H1 (cell line): Measurements from ENCODE around the gene SLC12A5. TPM values are rescaled to one million over a fixed set of nuclear protein-coding genes. Genes with fewer than 3 reads are reported as not detected.

ENCODE experiments used
- CTCF ChIA-PET: fragments of 300-600 bp; sonication (Branson Sonifier 250); formaldehyde crosslinking; loops from one replicate; lab custom pipeline; 2021; ENCODE audit not compliant: partially characterized antibody; lab: Charles Lee
- POLR2A ChIA-PET: fragments of 300-600 bp; sonication (Branson Sonifier 250); formaldehyde crosslinking; loops from one replicate; lab custom pipeline; 2021; ENCODE audit warnings: inconsistent platforms; ENCODE audit not compliant: partially characterized antibody; lab: Charles Lee
- DNase-seq, 2 experiments: peaks; one replicate each; pipeline versions ENCODE4 v3.0.0 to v3.0.0-alpha.2; 2010 to 2022; ENCODE audit warnings: low spot score in 2 of 2, low read depth in 1 of 2, mixed read lengths in 1 of 2
- FAIRE-seq: peaks from 2 replicates; lab custom pipeline; 2011; peaks lifted over from hg19 to GRCh38; lab: Jason Lieb, UNC
- H2AFZ ChIP-seq: 2 replicates; pipeline ENCODE4 v1.8.1; 2012; ENCODE audit warnings: low read length, inconsistent platforms
- H2AK5ac ChIP-seq: 2 replicates; pipeline ENCODE4 v1.6.1; 2013; ENCODE audit warnings: low read depth, low read length
- H2BK120ac ChIP-seq: replicated peaks from 2 replicates; pipeline ENCODE3; 2013; ENCODE audit warnings: low read depth, low read length, inconsistent platforms
- H2BK12ac ChIP-seq: 2 replicates; pipeline ENCODE4 v1.6.1; 2013; ENCODE audit warnings: low read depth, low read length
- H2BK15ac ChIP-seq: 2 replicates; pipeline ENCODE4 v1.6.1; 2013; ENCODE audit warnings: low read length
- H2BK20ac ChIP-seq: 2 replicates; pipeline ENCODE4 v1.6.1; 2013; ENCODE audit warnings: low read length
- H2BK5ac ChIP-seq: 2 replicates; pipeline ENCODE4 v1.6.1; 2013; ENCODE audit warnings: low read depth, low read length
- H3K14ac ChIP-seq: 2 replicates; pipeline ENCODE4 v1.6.1; 2013; ENCODE audit warnings: inconsistent platforms; ENCODE audit not compliant: insufficient read length
- H3K18ac ChIP-seq: 2 replicates; pipeline ENCODE4 v1.6.1; 2013; ENCODE audit warnings: low read length; ENCODE audit errors: extremely low read depth
- H3K23ac ChIP-seq: 2 replicates; pipeline ENCODE4 v1.6.1; 2013; ENCODE audit warnings: inconsistent platforms; ENCODE audit not compliant: insufficient read length
- H3K23me2 ChIP-seq: 2 replicates; pipeline ENCODE4 v1.6.1; 2013; ENCODE audit warnings: low read depth, low read length
- H3K27ac ChIP-seq: 2 replicates; pipeline ENCODE4 v1.6.1; 2011; ENCODE audit warnings: low read depth, low read length, inconsistent platforms
- H3K27me3 ChIP-seq, 4 experiments: replicated peaks in 1 of 4; 1 replicate in 1 of 4; 2 replicates in 3 of 4; pipeline versions ENCODE4 v1.6.1 to v1.8.1; 2011 to 2013; ENCODE audit warnings: low read length in 3 of 4, mild to moderate bottlenecking in 3 of 4, inconsistent platforms in 2 of 4, mixed read lengths in 2 of 4, moderate library complexity in 1 of 4; ENCODE audit not compliant: control insufficient read depth in 3 of 4, insufficient read depth in 3 of 4; ENCODE audit errors: extremely low read depth in 1 of 4
- H3K36me3 ChIP-seq, 4 experiments: 2 replicates each; pipeline versions ENCODE4 v1.6.1 to v1.8.1; 2011 to 2013; ENCODE audit warnings: mild to moderate bottlenecking in 4 of 4, low read length in 3 of 4, moderate library complexity in 2 of 4, control low read depth in 1 of 4, inconsistent platforms in 1 of 4; ENCODE audit not compliant: insufficient read depth in 4 of 4, control insufficient read depth in 2 of 4
- H3K4ac ChIP-seq: replicated peaks from 2 replicates; pipeline ENCODE3; 2013; ENCODE audit warnings: low read length, low read depth, mixed read lengths, inconsistent platforms; ENCODE audit not compliant: insufficient read length
- H3K4me1 ChIP-seq, 4 experiments: replicated peaks in 1 of 4; 1 replicate in 1 of 4; 2 replicates in 3 of 4; pipeline versions ENCODE4 v1.6.1 to v1.8.1; 2011 to 2013; ENCODE audit warnings: low read length in 3 of 4, inconsistent platforms in 2 of 4, mixed read lengths in 1 of 4; ENCODE audit not compliant: insufficient read depth in 4 of 4, control insufficient read depth in 3 of 4
- H3K4me2 ChIP-seq, 2 experiments: 2 replicates each; pipeline versions ENCODE4 v1.6.1 to v1.8.1; 2011 to 2013; ENCODE audit warnings: low read depth in 2 of 2, low read length in 2 of 2, control low read depth in 1 of 2, inconsistent platforms in 1 of 2, mild to moderate bottlenecking in 1 of 2; ENCODE audit not compliant: insufficient read depth in 1 of 2
- H3K4me3 ChIP-seq, 4 experiments: fragments of 200-600, 300-600 bp in 1 of 4; sonication (generic), shearing (Covaris generic), sonication (Bioruptor Twin) in 1 of 4; 2 replicates each; pipeline versions ENCODE4 v1.5.1 to v1.8.1; 2011 to 2016; ENCODE audit warnings: low read length in 4 of 4, low read depth in 3 of 4, control low read depth in 2 of 4, inconsistent platforms in 2 of 4, mild to moderate bottlenecking in 2 of 4, mixed read lengths in 1 of 4, moderate library complexity in 1 of 4; ENCODE audit not compliant: insufficient read depth in 2 of 4; ENCODE audit errors: extremely low read depth in 1 of 4
- H3K56ac ChIP-seq: replicated peaks from 2 replicates; pipeline ENCODE3; 2013; ENCODE audit warnings: low read depth, mild to moderate bottlenecking, mixed read lengths, low read length, inconsistent platforms; ENCODE audit not compliant: insufficient read length
- H3K79me1 ChIP-seq: 2 replicates; pipeline ENCODE4 v1.6.1; 2013; ENCODE audit warnings: low read depth, low read length, control low read depth
- H3K79me2 ChIP-seq, 2 experiments: 2 replicates each; pipeline versions ENCODE4 v1.6.1 to v1.8.1; 2012 to 2013; ENCODE audit warnings: low read length in 2 of 2, mild to moderate bottlenecking in 2 of 2, inconsistent platforms in 1 of 2; ENCODE audit not compliant: insufficient read depth in 2 of 2, control insufficient read depth in 1 of 2
- H3K9ac ChIP-seq, 4 experiments: replicated peaks in 1 of 4; 1 replicate in 1 of 4; 2 replicates in 3 of 4; pipeline versions ENCODE4 v1.6.1 to v1.8.1; 2011 to 2013; ENCODE audit warnings: low read depth in 3 of 4, low read length in 3 of 4, control low read depth in 2 of 4, mild to moderate bottlenecking in 2 of 4, moderate library complexity in 2 of 4, inconsistent platforms in 1 of 4; ENCODE audit errors: extremely low read depth in 1 of 4
- H3K9me3 ChIP-seq, 2 experiments: 2 replicates each; pipeline versions ENCODE4 v1.6.1 to v1.8.1; 2012 to 2013; ENCODE audit warnings: mild to moderate bottlenecking in 2 of 2, moderate library complexity in 2 of 2, control low read depth in 1 of 2, inconsistent platforms in 1 of 2, low read depth in 1 of 2, low read length in 1 of 2, mixed read lengths in 1 of 2; ENCODE audit not compliant: insufficient read depth in 2 of 2
- H4K20me1 ChIP-seq, 2 experiments: replicated peaks in 1 of 2; 2 replicates each; pipeline versions ENCODE3 to v1.8.1; 2011 to 2013; ENCODE audit warnings: inconsistent platforms in 2 of 2, low read length in 2 of 2, mild to moderate bottlenecking in 1 of 2; ENCODE audit not compliant: insufficient read depth in 2 of 2, control insufficient read depth in 1 of 2
- H4K5ac ChIP-seq: 2 replicates; pipeline ENCODE4 v1.6.1; 2013; ENCODE audit warnings: low read length, low read depth, mixed read lengths, inconsistent platforms; ENCODE audit not compliant: insufficient read length
- H4K8ac ChIP-seq: 2 replicates; pipeline ENCODE4 v1.8.0; 2013; ENCODE audit warnings: mild to moderate bottlenecking, moderate library complexity, low read length, inconsistent platforms; ENCODE audit not compliant: insufficient read depth; ENCODE audit errors: extremely low read depth
- H4K91ac ChIP-seq: replicated peaks from 2 replicates; pipeline ENCODE3; 2013; ENCODE audit warnings: low read length, mixed read lengths, inconsistent platforms; ENCODE audit not compliant: insufficient read length
- CHD1 ChIP-seq: IDR thresholded peaks from 2 replicates; pipeline ENCODE4 v1.6.1; 2012; ENCODE audit warnings: low read depth, low read length, improper control_type of control experiment
- EGR1 ChIP-seq: IDR thresholded peaks from 2 replicates; pipeline ENCODE4 v1.6.1; 2011; ENCODE audit warnings: low read depth, low read length, borderline replicate concordance
- FOSL1 ChIP-seq: IDR thresholded peaks from 2 replicates; pipeline ENCODE4 v1.6.1; 2011; ENCODE audit warnings: mild to moderate bottlenecking, low read depth, low read length, moderate library complexity; ENCODE audit not compliant: insufficient read depth
- HDAC2 ChIP-seq, 2 experiments: fragments of 300-600 bp in 1 of 2; sonication (generic) in 1 of 2; IDR thresholded peaks; 2 replicates each; pipeline ENCODE4 v1.6.1; 2011 to 2012; ENCODE audit warnings: low read depth in 2 of 2, low read length in 2 of 2, mild to moderate bottlenecking in 2 of 2, moderate library complexity in 2 of 2, borderline replicate concordance in 1 of 2, inconsistent platforms in 1 of 2
- SIN3A ChIP-seq, 2 experiments: IDR thresholded peaks in 1 of 2; conservative IDR thresholded peaks in 1 of 2; 2 replicates each; pipeline ENCODE4 v1.6.1; 2011 to 2012; ENCODE audit warnings: low read length in 2 of 2, improper control_type of control experiment in 1 of 2, low read depth in 1 of 2, mild to moderate bottlenecking in 1 of 2
- SIX5 ChIP-seq: IDR thresholded peaks from 2 replicates; pipeline ENCODE4 v1.6.1; 2011; ENCODE audit warnings: mild to moderate bottlenecking, low read depth, low read length
- SP4 ChIP-seq: IDR thresholded peaks from 2 replicates; pipeline ENCODE4 v1.6.1; 2012; ENCODE audit warnings: low read length, inconsistent platforms
- USF2 ChIP-seq: IDR thresholded peaks from 2 replicates; pipeline ENCODE4 v1.6.1; 2011; ENCODE audit warnings: low read length, improper control_type of control experiment
- YY1 ChIP-seq: IDR thresholded peaks from 2 replicates; pipeline ENCODE4 v1.6.1; 2011; ENCODE audit warnings: low read depth, mild to moderate bottlenecking, low read length
- WGBS, 2 experiments: shearing (Covaris generic) in 1 of 2; methylation state at CpG; one replicate each; pipeline versions ENCODE4 v1.1.6 to v1.1.7; 2013 to 2015; ENCODE audit warnings: low lambda C conversion rate in 2 of 2, mixed read lengths in 2 of 2, inconsistent platforms in 1 of 2, low coverage in 1 of 2, missing lambda C conversion rate in 1 of 2; ENCODE audit not compliant: insufficient replicate concordance in 2 of 2, insufficient coverage in 1 of 2, insufficient read length in 1 of 2; ENCODE audit errors: extremely low coverage in 1 of 2, missing lambda C conversion rate in 1 of 2; 5-methylcytosine and 5-hydroxymethylcytosine counted together
- polyA plus RNA-seq, 7 experiments: library from polyadenylated mRNA; depleted of rRNA in 3 of 7; stranded (reverse) in 5 of 7; unstranded in 2 of 7; fragments of >200 nt in 5 of 7; fragments of 200-250 nt in 2 of 7; gene quantifications; 1 replicate in 5 of 7; 2 replicates in 1 of 7; 4 replicates in 1 of 7; pipeline versions ENCODE4 v1.2.1 to v1.2.3, GENCODE V29; 2011 to 2013; ENCODE audit warnings: missing spikeins in 2 of 7, mixed read lengths in 2 of 7
- total RNA-seq: library from RNA; stranded (reverse); fragmentation: NEBNext Ultra II Directional; extraction: Animal tissue kit (Norgen Biotek cat#: 25700); gene quantifications from 2 replicates; pipeline ENCODE4 v1.2.1, GENCODE V29; 2021

Gene SLC12A5
- total and polyA plus RNA-seq, 2 of the 8 experiments (the other 6 are each of a cell fraction or from before 2014, with no cell fraction given) = 1.9 to 7.3 TPM

GRCh38 chr20:46013829-46014516 is 15.0 kb upstream of the SLC12A5 start:
- no peak for FAIRE-seq
- H2BK120ac ChIP-seq = no peak overlapping the region
- H3K9ac ChIP-seq = 0 out of 7 replicates have a peak overlapping the region, but pooled peaks of 1 of the 4 experiments have one; percentile 24
- no peak for TF ChIP-seq CHD1
- no peak for TF ChIP-seq USF2
- peak in 1 of 2 experiments; percentile 59; a peak in 1 of 4 replicates for TF ChIP-seq SIN3A (conservative IDR thresholded peaks at IDR 0.05 in 1 of 2, IDR thresholded peaks at IDR 0.05 in 1 of 2; ENCODE audit: low read depth in 1 of 2, low read length in 2 of 2)
- no peak for TF ChIP-seq SIX5
- peak; percentile 59; the same call in 1 of the 2 replicates for TF ChIP-seq SP4
- no peak for TF ChIP-seq FOSL1
- TF ChIP-seq YY1 = no peak; the same call in 1 of the 2 replicates
- no peak for TF ChIP-seq EGR1
- TF ChIP-seq HDAC2 (IDR thresholded peaks at IDR 0.05; ENCODE audit: borderline replicate concordance in 1 of 2, low read depth in 2 of 2, low read length in 2 of 2) = peak; percentile 12 to 74; a peak in 2 of 4 replicates

More at GRCh38 chr20:46013829-46014516, 15.0 kb upstream of the SLC12A5 start:
- ChIA-PET CTCF (interaction anchor here (0.5 to 5.0 kb wide), 51 partner anchors 10 to 720 kb away, joined by 3 to 156 read pairs (median 4); partner anchors contain the start of genes CD40, SLC12A5 and ZNF335), POLR2A (interaction anchor here (0.8 to 3.2 kb wide), 9 partner anchors 9 to 80 kb away, joined by 3 to 12 read pairs (median 3); partner anchors contain the start of genes PCIF1, SLC12A5 and ZNF335)
- Histone ChIP-seq H3K14ac (no peak overlapping the region), H3K79me1 (no peaks in the 10 kb centered on the region), H2BK15ac (peak overlapping the region; percentile 81; the same call in 1 of the 2 replicates), H2BK12ac (no peak overlapping the region), H4K8ac (peak overlapping the region; percentile 58; the same call in 1 of the 2 replicates), H2AFZ (peak overlapping the region; percentile 87; the same call in 1 of the 2 replicates), H3K4me3 (peak overlapping the region; percentile 23 to 60 (median 38)), H4K20me1 (peaks cover 0 to 5% of the 10 kb centered on the region in 2 experiments), H2BK20ac (peak overlapping the region; percentile 72; the same call in 1 of the 2 replicates), H3K56ac (no peak overlapping the region), H4K91ac (peak overlapping the region; percentile 75), H3K4ac (peak overlapping the region; percentile 65), H2AK5ac (no peak overlapping the region), H3K23ac (no peak overlapping the region), H3K27me3 (peaks cover 0 to 7% (median 5%) of the 10 kb centered on the region in 4 experiments; a peak in 4 of 7 replicates), H3K27ac (0 out of 2 replicates have a peak overlapping the region, but pooled peaks have one; percentile 4), H3K36me3 (no peaks in the 10 kb centered on the region), H3K18ac (peak overlapping the region; percentile 90), H4K5ac (no peak overlapping the region), H2BK5ac (peak overlapping the region; percentile 66; the same call in 1 of the 2 replicates), H3K79me2 (no peaks in the 10 kb centered on the region), H3K4me2 (peak overlapping the region; percentile 20 to 85), H3K23me2 (peaks cover 4% of the 10 kb centered on the region; the same call in 1 of the 2 replicates), H3K9me3 (no peaks in the 10 kb centered on the region), H3K4me1 (peaks cover 0 to 4% (median 2%) of the 10 kb centered on the region in 4 experiments; a peak in 3 of 7 replicates)
- WGBS, 2 experiments = 2% methylated on average over 62 of the region's 67 CpGs; no CpG with 5 or more reads in 1 of the 2 experiments
- DNase-seq = peak in 1 of 2 experiments; percentile 91
